Colonic mucosa (tissue), 4 donors: Measurements from ENCODE around the gene CTU1. TPM values are rescaled to one million over a fixed set of nuclear protein-coding genes. Genes with fewer than 3 reads are reported as not detected.

Experiments
- DNase-seq: peaks from one replicate; pipeline ENCODE4 v3.0.0-alpha.2; 2020
- H3K27ac ChIP-seq: fragments of 200-600 bp; one replicate; pipeline ENCODE4 v1.8.0; 2021
- H3K27me3 ChIP-seq: fragments of 200-600 bp; one replicate; pipeline ENCODE4 v1.8.0; 2021
- H3K36me3 ChIP-seq: fragments of 200-600 bp; one replicate; pipeline ENCODE4 v1.8.0; 2021
- H3K4me1 ChIP-seq: fragments of 200-600 bp; one replicate; pipeline ENCODE4 v1.8.0; 2021; ENCODE audit warnings: mild to moderate bottlenecking
- H3K4me3 ChIP-seq: fragments of 200-600 bp; one replicate; pipeline ENCODE4 v1.8.0; 2021
- H3K9ac ChIP-seq, 2 donors: one replicate each; pipeline ENCODE4 v1.7.0; 2013; ENCODE audit warnings: control low read depth in 2 of 2, low read depth in 2 of 2, low read length in 2 of 2
- H3K9me3 ChIP-seq: fragments of 200-600 bp; one replicate; pipeline ENCODE4 v1.8.0; 2021
- CTCF ChIP-seq: fragments of 200-600 bp; IDR thresholded peaks from one replicate; pipeline ENCODE4 v1.8.0; 2022; ENCODE audit warnings: antibody characterized with exemption, mild to moderate bottlenecking
- intact Hi-C: fragments of 100-400 bp; cut with DNase I; formaldehyde crosslinking; loops from one replicate; pipeline ENCODE4 v1.14.1; 2022
- total RNA-seq, 2 donors: library from RNA; stranded (reverse); fragmentation: NEBNext Ultra II Directional in 1 of 2; extraction: Animal tissue kit (Norgen Biotek cat#: 25700) in 1 of 2; gene quantifications; one replicate each; pipeline ENCODE4 v1.2.1, GENCODE V29; 2021
- donor health status: healthy.
- donor health status: DM: no; HTN: no; CAD: no.
- donor health status: DM: no; HTN: no; CAD: no.

Gene CTU1
- total RNA-seq, 2 donors from 2014 or later, result 6.1 to 11.8 TPM

- Histone ChIP-seq H3K36me3 (no peaks in the 10 kb centered on the region), H3K4me3 (no peak within 1 kb of the TSS), H3K4me1 (no peaks in the 10 kb centered on the region), H3K9me3 (no peaks in the 10 kb centered on the region), H3K27ac (no peak within 1 kb of the TSS), H3K27me3 (no peaks in the 10 kb centered on the region), H3K9ac (no peak within 1 kb of the TSS)
- DNase-seq, result no peak
- intact Hi-C loops, result no loop called here
- no peak for TF ChIP-seq CTCF
These were observed 25.6 kb downstream of the CTU1 start, which contains the start of gene KLK14 for GRCh38 chr19:51082611-51083010. Gene KLK14 (minus strand): TSS chr19:51082887. CDS start chr19:51082614, 273 bp downstream.

GRCh38 chr19:51081476-51081875, 26.7 kb downstream of the CTU1 start:
- no peak for DNase-seq
- no peaks in the 10 kb centered on the region for H3K36me3 ChIP-seq
- intact Hi-C loops, result no loop called here
- no peak overlapping the region for H3K4me3 ChIP-seq
- H3K9ac ChIP-seq, result no peak overlapping the region
- H3K27me3 ChIP-seq, result no peaks in the 10 kb centered on the region
- no peaks in the 10 kb centered on the region for H3K4me1 ChIP-seq
- no peak for TF ChIP-seq CTCF
- no peaks in the 10 kb centered on the region for H3K9me3 ChIP-seq
- no peak overlapping the region for H3K27ac ChIP-seq

GRCh38 chr19:51079481-51080110, 28.6 kb downstream of the CTU1 start:
- no peak for DNase-seq
- H3K4me1 ChIP-seq, result no peaks in the 10 kb centered on the region
- H3K9me3 ChIP-seq, result no peaks in the 10 kb centered on the region
- no peaks in the 10 kb centered on the region for H3K36me3 ChIP-seq
- H3K27me3 ChIP-seq, result no peaks in the 10 kb centered on the region
- intact Hi-C loops, result no loop called here
- H3K27ac ChIP-seq, result no peak overlapping the region
- no peak overlapping the region for H3K9ac ChIP-seq
- TF ChIP-seq CTCF, result no peak
- no peak overlapping the region for H3K4me3 ChIP-seq

GRCh38 chr19:51078731-51079130, 29.5 kb downstream of the CTU1 start:
- TF ChIP-seq CTCF, result no peak
- Histone ChIP-seq H3K4me3 (no peak overlapping the region), H3K9ac (no peak overlapping the region), H3K27me3 (peaks cover 2% of the 10 kb centered on the region), H3K36me3 (no peaks in the 10 kb centered on the region), H3K27ac (no peak overlapping the region), H3K9me3 (peaks cover 3% of the 10 kb centered on the region), H3K4me1 (no peaks in the 10 kb centered on the region)
- DNase-seq, result no peak
- intact Hi-C loops, result no loop called here

GRCh38 chr19:51078104-51078503, 30.1 kb downstream of the CTU1 start:
- Histone ChIP-seq H3K9me3 (peaks cover 3% of the 10 kb centered on the region), H3K27me3 (peaks cover 8% of the 10 kb centered on the region), H3K4me1 (no peaks in the 10 kb centered on the region), H3K9ac (no peak overlapping the region), H3K36me3 (no peaks in the 10 kb centered on the region), H3K4me3 (no peak overlapping the region), H3K27ac (no peak overlapping the region)
- no peak for DNase-seq
- intact Hi-C loops, result no loop called here
- no peak for TF ChIP-seq CTCF
